Omental fat pad (tissue), 4 donors: ENCODE measurements around the gene TYW1B. TPM values are rescaled to one million over a fixed set of nuclear protein-coding genes. Genes with fewer than 3 reads are reported as not detected.
"Not testable (repeated sequence)": the region's sequence is repeated elsewhere in the genome, so short reads cannot be mapped to it uniquely, and the experiment has no call there.

Experiments used
- ATAC-seq: fragments of 150-250 bp; one replicate; pipeline ENCODE4 v1.9.1; 2016; ENCODE audit warnings: mild to moderate bottlenecking, moderate library complexity; ENCODE audit not compliant: low FRiP score
- DNase-seq: peaks from one replicate; pipeline ENCODE4 v3.0.0-alpha.2; 2019; ENCODE audit warnings: low spot score
- total RNA-seq, 4 donors: library from RNA; depleted of rRNA; stranded (reverse); fragments of >200 nt; gene quantifications; one replicate each; pipeline ENCODE4 v1.1.0, GENCODE V29; 2016
- TF ChIP-seq, protein P1 (sequence below), 3 donors: fragments of 450-650 bp; IDR thresholded peaks; one replicate each; pipeline ENCODE4 v1.5.1; 2016 to 2017; ENCODE audit warnings: antibody characterized with exemption in 3 of 3, mild to moderate bottlenecking in 3 of 3, moderate library complexity in 2 of 3

Gene TYW1B
- total RNA-seq, 4 donors from 2014 or later = 1.9 to 5.8 (median 3.1) TPM

DNA sequence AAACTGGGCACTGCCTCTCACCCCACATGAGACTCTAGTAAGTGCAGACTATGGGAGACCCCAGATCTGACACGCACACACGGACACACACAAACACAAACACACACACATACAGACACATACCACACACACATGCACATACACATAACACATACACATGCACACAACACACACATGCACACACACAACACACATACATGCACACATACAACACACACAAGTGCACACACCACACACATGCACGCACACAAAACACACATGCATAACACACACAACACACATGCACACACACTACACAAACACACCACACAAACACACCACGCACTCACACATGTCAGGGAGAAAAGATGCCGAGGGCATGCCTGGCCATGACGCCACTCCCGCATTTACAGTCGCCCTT lies 205.5 kb downstream of the TYW1B start:
- TF ChIP-seq, protein P1, sequence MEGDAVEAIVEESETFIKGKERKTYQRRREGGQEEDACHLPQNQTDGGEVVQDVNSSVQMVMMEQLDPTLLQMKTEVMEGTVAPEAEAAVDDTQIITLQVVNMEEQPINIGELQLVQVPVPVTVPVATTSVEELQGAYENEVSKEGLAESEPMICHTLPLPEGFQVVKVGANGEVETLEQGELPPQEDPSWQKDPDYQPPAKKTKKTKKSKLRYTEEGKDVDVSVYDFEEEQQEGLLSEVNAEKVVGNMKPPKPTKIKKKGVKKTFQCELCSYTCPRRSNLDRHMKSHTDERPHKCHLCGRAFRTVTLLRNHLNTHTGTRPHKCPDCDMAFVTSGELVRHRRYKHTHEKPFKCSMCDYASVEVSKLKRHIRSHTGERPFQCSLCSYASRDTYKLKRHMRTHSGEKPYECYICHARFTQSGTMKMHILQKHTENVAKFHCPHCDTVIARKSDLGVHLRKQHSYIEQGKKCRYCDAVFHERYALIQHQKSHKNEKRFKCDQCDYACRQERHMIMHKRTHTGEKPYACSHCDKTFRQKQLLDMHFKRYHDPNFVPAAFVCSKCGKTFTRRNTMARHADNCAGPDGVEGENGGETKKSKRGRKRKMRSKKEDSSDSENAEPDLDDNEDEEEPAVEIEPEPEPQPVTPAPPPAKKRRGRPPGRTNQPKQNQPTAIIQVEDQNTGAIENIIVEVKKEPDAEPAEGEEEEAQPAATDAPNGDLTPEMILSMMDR (IDR thresholded peaks at IDR 0.05) = no peak
- DNase-seq (no peak), ATAC-seq (no peak)

DNA sequence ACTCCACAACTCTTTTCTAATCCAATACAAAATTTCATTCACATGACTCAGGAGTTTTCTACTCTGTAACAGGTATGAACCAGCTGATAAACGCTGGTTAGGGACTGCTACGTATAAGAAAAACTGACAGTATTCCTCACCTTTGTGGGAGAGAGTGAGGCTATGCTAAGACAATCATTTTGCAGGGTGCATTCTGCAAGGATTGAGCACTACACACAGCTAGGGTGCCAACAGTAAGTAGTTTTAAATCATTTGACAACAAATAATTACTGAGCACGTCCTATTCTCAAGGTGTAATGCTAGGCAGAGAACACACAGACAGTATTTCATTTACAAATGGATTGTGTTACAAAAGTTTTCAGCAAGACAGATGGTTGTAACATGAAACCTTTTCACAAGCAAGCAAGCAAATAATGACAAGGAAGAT lies 206.2 kb downstream of the TYW1B start:
- ATAC-seq, DNase-seq: not testable (repeated sequence)

DNA sequence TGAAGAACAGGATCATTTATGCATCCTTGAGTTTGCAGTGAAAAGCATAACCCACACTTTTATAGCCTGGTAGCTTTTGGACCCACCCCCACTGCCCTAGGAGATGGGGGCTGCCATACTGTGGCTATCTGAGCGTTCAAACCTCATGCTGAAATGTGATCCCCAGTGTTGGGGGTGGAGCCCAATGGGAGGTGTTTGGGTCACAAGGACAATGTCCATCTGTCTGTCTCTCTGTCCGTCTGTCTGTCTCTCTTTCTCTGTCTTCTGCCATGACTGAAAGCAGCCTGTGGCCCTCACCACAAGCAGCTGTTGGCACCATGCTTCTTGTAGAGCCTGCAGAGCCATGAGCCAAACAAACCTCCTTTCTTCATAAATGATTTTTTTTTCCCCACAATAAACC lies 207.1 kb downstream of the TYW1B start:
- DNase-seq, ATAC-seq: not testable (repeated sequence)

DNA sequence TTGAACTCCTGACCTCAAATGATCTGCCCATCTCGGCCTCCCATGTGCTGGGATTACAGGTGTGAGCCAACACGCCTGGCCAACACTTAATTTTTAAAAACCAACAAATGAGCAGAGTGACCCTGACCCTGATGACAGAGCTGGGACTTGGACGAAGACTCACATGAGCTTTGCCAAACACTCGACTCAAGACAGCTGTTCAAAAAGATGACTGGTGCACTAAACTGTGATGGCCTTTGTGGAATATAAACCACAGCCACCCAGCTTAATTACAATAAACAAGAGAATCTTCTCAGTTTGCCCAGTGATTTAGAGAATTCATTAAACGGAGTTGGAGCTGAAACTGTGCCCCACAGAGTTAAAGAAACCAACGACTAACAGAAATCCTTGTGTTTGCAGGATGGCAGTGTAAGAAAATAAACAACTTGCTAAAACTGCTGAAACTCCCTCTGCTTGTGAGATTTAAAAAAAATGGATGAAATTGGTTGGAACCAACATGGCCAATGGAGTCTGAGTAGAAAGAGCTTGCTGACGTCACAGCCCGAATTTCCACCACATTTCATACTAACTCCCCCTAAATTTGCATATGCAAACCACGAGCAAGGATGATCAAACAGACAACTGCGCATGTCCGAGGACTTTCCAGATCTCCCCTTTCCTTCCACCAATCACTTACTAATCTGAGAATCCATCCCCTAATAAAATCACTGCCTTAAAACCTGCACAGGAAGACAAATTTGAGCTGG lies 209.4 kb downstream of the TYW1B start:
- not testable (repeated sequence) for DNase-seq, ATAC-seq

DNA sequence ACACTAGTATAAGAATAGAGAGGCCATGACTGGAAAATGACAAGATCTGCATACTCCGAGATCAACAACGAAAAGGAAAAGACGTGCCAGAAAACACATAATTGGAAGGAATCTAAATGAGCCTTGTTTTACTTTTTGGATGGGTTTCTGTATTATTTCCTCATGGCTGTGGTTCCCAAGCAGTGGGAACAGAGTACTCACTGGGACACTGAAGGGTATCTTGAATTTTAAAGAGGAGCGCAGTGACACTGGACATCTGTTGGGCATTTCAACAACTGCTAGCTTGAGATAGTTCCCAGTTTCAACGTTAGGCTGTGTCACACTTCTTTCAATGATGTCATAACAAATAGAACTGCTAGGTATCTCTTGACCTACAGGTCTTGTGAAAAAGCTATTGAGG lies 218.2 kb downstream of the TYW1B start:
- not testable (repeated sequence) for ATAC-seq, DNase-seq

DNA sequence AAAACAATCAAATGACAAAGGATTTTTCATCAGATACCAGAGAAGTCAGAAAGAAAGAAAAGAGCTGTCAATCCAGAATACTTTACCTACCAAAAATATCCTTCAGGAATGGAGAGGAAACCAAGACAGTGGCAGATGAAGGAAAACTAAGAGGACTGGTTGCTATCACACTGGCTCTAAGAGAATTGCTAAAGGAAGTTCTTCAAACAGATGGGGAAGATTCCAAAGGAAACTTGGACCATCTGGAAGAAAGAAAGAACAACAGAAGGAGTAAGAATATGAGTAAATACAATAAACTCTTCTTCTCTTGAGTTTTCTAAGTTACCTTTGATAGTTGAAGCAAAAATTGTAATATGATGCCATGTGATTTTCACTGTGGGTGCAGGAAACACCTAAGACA lies 220.0 kb downstream of the TYW1B start:
- ATAC-seq, DNase-seq: not testable (repeated sequence)

DNA sequence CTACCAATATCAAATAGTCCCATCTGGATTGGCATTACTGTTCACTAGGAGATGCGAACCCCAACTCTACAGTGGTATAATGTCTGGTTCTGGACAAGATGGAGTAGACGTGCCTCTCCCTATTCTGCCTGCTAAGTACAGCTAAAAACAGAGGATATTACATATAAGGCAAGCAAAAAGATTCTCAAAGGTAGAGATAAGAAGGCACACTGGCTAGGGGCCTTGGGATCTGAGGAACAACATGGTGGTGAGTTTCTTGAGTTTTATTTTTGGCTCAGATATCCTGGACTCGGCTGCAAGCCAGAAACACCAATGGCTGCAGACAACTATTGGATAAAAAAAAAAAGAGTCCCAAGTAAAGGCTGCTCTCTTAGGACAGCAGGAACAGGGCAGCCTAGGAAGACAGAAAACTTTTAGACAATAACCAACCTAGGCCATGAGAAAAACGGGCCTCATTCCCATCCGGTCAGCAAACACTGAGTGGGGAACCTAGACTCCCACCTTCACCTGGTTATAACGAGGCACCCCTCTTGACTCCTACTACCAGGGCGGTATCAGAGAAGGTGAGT lies 222.1 kb downstream of the TYW1B start:
- DNase-seq, ATAC-seq: not testable (repeated sequence)

DNA sequence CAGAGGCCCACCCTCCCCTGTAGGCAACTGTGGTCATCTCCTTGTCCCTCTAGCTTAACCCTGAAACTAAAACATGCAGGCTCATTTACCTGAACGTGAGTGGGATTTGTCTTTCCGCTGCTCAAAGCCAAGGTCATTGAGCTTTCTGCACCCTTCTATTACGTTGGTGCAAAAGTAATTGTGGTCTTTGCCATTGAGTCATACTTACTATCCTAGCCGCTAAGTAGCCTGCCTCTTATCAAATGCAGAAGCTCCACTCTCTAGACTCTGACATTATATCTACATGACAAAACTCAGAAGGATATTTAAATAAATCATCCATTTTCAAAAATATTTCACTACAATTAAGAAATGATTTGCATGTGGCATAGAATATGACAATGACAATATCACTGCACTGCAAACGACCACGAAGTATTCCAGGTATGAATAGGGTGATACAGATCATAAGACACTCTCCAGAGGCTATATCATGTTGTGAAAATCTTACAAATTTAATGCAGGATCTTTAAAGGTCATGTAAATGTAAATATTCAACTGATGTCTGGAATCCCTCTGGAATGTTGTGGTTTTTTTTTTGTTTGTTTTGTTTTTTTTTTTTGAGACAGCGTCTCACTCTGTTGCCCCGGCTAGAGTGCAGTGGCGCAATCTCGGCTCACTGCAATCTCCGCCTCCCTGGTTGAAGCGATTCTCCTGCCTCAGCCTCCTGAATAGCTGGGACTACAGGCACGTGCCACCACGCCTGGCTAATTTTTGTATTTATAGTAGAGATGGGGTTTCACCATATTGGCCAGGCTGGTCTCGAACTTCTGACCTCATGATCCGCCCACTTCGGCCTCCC lies 223.0 kb downstream of the TYW1B start:
- not testable (repeated sequence) for DNase-seq, ATAC-seq

DNA sequence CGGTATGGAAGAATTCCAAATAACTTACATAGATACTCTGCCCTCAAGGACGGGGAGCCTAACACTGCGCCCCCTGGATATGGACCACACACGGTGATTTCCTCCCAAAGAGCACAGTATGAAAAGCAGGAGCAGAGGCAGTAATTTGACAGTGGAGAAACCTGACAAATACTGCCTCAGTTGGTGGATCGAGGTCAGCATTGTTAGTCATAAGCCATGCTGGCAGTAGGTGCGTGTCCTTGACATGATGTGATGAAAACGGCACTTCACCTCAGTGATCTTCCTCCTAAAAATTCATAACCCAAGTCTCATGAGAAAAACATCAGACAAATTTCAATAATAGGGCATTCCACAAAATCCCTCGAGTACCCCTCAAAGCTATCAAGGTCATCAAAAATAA lies 224.5 kb downstream of the TYW1B start:
- ATAC-seq, DNase-seq: not testable (repeated sequence)

DNA sequence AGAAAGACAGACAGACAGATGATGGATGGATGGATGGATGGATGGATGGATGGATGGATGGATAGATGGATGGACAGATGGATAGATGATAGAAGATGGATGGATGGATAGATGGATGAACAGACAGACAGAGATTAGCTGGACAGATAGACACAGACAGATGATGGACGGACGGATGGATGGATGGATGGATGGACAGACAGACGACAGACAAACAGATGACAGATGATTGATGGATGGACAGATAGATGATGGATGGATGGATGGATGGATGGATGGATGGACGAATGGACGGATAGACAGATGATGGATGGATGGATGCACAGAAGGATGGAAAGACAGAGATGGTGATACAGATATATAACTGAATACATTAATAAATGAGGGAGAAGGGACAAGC lies 224.9 kb downstream of the TYW1B start:
- DNase-seq (no peak), ATAC-seq (no peak)

DNA sequence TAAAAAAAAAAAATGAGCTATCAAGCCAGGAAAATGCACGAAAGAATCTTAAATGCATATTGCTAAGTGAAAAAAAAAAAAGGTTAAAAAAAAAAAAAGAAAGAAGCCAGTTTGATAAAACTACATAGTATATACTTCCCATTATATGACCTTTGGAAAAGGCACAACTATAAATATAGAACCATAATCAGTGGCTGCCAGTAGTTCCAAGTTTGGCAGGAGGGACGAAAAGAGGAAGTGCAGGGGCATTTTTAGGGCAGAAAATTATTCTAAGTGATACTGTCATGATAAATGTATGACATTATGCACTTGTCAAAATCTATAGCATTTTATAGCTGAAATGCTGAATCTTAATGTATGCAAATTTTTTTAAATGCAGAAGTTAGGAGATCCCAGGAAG lies 226.3 kb downstream of the TYW1B start:
- DNase-seq, ATAC-seq: not testable (repeated sequence)

More for the DNA sequence above, 224.9 kb downstream of the TYW1B start:
- TF ChIP-seq, protein P1 (IDR thresholded peaks at IDR 0.05) = no peak

DNA sequence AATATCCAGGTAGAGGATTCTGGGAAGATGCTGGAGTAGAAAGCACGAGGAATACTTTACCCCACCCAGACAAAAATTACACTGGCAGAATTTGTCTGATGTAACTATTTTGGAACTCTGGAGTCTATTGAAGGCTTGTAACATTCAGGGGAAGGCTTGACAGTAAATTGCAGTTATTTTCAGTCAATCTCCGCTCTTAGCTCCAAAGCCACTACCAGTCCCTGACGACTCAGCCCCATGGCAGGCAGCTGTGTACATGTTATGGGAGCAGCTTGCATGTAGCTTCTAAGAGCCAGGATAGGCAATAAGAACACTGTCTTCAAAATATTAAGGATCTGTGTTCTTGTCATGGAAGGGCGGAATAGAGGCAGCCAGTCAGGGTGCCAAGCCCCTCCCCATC lies 238.0 kb downstream of the TYW1B start:
- not testable (repeated sequence) for ATAC-seq, DNase-seq

DNA sequence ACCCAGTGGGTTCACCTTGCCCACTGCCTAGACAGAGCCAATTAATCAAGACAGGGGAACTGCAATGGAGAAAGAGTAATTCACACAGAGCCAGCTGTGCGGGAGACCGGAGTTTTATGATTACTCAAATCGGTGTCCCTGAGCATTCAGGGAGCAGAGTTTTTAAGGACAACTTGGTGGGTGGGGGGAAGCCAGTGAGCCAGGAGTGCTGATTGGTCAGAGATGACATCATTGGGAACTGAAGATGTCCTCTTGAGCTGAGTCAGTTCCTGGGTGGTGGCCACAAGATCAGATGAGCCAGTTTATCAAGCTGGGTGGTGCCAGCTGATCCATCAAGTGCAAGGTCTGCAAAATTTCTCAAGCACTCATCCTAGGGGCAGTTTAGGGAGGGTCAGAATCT lies 240.7 kb downstream of the TYW1B start:
- not testable (repeated sequence) for ATAC-seq, DNase-seq

DNA sequence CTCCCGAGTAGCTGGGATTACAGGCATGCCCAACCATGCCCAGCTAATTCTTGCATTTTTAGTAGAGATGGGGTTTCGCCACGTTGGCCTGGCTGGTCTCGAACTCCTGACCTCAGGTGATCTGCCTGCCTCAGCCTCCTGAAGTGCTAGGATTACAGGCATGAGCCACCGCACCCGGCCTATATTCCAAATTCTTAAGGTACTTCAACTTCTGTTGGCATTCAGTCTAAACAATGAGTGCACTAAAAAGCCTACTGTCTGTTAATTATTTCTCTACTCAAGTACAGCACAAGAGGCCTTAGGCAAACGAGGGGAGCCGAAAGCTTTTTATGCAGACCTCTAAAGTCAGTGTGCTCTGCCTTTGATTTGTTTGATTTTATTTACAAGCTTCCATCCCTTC lies 243.4 kb downstream of the TYW1B start:
- not testable (repeated sequence) for ATAC-seq, DNase-seq

DNA sequence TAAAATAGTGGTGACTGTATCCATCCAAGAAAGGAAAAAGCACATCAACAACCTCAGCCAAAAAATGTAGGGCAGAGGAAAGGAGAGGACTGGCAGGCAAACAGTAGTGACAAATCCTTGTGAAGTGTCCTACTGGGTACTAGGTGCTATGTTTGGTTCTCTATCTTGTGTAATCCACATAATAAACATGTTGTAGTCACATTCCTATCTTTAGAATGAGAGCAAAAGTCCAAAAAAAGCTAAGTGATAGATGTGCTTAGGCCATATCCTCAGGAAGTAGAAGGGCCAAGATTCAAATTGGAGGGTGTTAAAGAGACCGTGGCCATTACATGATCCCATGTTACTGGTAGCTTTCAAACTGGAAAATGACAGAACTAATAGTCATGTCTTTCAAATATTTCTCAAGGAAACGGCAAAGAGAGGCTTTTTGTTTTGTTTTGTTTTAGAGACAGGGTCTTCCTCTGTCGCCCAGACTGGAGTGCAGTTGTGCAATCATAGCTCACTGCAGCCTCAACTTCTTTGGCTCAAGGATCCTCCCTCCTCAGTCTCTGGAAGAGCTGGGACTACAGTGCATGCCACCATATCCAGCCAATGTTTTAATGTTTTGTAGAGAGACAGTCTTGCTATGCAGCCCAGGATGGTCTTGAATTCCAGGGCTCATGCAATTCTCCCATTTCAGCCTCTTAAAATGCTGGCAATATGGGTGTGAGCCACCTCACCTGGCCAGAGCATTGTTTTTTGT lies 244.2 kb downstream of the TYW1B start:
- not testable (repeated sequence) for DNase-seq, ATAC-seq

DNA sequence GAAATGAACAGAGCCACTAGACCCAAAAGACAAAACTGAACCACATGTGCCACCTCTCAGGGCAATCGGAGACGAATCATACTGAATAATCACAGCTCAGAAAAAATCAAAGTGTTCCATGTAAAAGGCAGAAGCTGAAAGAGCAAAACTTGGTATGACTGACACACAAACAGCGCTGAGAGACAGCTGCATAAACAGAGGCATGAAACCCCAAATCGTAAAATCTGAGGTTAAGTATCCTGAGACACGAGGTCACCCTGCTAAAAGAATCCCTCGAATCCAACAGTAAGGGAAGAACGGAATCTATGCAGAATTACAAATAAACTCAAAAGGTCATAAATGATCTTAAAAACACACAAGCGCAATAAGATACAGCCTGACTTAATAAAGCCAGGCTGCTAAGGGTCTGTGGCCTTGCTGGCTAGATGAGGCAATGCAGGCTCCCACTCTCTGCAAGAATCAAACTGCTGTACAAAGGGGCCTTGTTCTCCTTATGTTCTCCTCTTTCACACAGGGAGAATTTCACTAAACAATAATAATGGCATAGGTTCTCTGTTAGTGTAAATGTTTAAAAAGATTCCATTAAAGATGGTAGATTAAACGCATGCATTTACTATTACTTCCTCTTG lies 247.7 kb downstream of the TYW1B start:
- ATAC-seq = not testable (repeated sequence)

More for the DNA sequence above, 247.7 kb downstream of the TYW1B start:
- not testable (repeated sequence) for DNase-seq
